PFSK-1 (cell line): ENCODE measurements around the gene C16orf78.

Source experiments
- FOXP2 ChIP-seq: optimal IDR thresholded peaks from 2 replicates; pipeline ENCODE3; 2011; ENCODE audit warnings: borderline replicate concordance, control low read depth, inconsistent platforms; ENCODE audit not compliant: insufficient read depth; ENCODE audit errors: extremely low read length, extremely low read depth
- POLR2AphosphoS5 ChIP-seq: IDR thresholded peaks from 2 replicates; pipeline ENCODE4 v1.6.1; 2012; ENCODE audit warnings: low read depth, mild to moderate bottlenecking, control low read depth, low read length, moderate library complexity
- REST ChIP-seq, 2 experiments: IDR thresholded peaks; 2 replicates each; pipeline versions ENCODE4 v1.6.1 to v1.8.0; 2011 to 2012; ENCODE audit warnings: low read depth in 2 of 2, low read length in 2 of 2, control low read depth in 1 of 2, inconsistent platforms in 1 of 2, mild to moderate bottlenecking in 1 of 2, moderate library complexity in 1 of 2; ENCODE audit not compliant: insufficient read depth in 1 of 2
- SIN3A ChIP-seq: IDR thresholded peaks from 2 replicates; pipeline ENCODE4 v1.6.1; 2012; ENCODE audit warnings: mild to moderate bottlenecking, low read length, moderate library complexity, borderline replicate concordance; ENCODE audit not compliant: insufficient read depth
- TAF1 ChIP-seq: IDR thresholded peaks from 2 replicates; pipeline ENCODE4 v1.6.1; 2012; ENCODE audit warnings: low read length, control low read depth, borderline replicate concordance; ENCODE audit not compliant: insufficient read depth

The C16orf78 gene

GRCh38 chr16:49427771-49428170 lies 54.2 kb downstream of the C16orf78 start:
- TF ChIP-seq POLR2AphosphoS5 = no peak
- TF ChIP-seq SIN3A = no peak
- TF ChIP-seq FOXP2 = no peak
- TF ChIP-seq REST (IDR thresholded peaks at IDR 0.05; ENCODE audit: insufficient read depth in 1 of 2, low read depth in 2 of 2, low read length in 2 of 2) = no peak
- TF ChIP-seq TAF1 = no peak

GRCh38 chr16:49428808-49429207 lies 55.2 kb downstream of the C16orf78 start:
- no peak for TF ChIP-seq POLR2AphosphoS5
- TF ChIP-seq SIN3A = no peak
- TF ChIP-seq REST (IDR thresholded peaks at IDR 0.05; ENCODE audit: insufficient read depth in 1 of 2, low read depth in 2 of 2, low read length in 2 of 2) = no peak
- no peak for TF ChIP-seq FOXP2
- no peak for TF ChIP-seq TAF1

- no peak for TF ChIP-seq FOXP2
- TF ChIP-seq REST (IDR thresholded peaks at IDR 0.05; ENCODE audit: insufficient read depth in 1 of 2, low read depth in 2 of 2, low read length in 2 of 2) = no peak
- no peak for TF ChIP-seq TAF1
- TF ChIP-seq POLR2AphosphoS5 = no peak
Measured at GRCh38 chr16:49431040-49431439, 57.4 kb downstream of the C16orf78 start.

GRCh38 chr16:49431591-49432290 lies 58.1 kb downstream of the C16orf78 start:
- TF ChIP-seq REST (IDR thresholded peaks at IDR 0.05; ENCODE audit: insufficient read depth in 1 of 2, low read depth in 2 of 2, low read length in 2 of 2) = no peak
- no peak for TF ChIP-seq POLR2AphosphoS5
- no peak for TF ChIP-seq SIN3A
- TF ChIP-seq TAF1 = no peak
- TF ChIP-seq FOXP2 = no peak

GRCh38 chr16:49434733-49435132 lies 61.1 kb downstream of the C16orf78 start:
- TF ChIP-seq REST (IDR thresholded peaks at IDR 0.05; ENCODE audit: insufficient read depth in 1 of 2, low read depth in 2 of 2, low read length in 2 of 2) (no peak), POLR2AphosphoS5 (no peak), FOXP2 (no peak), TAF1 (no peak), SIN3A (no peak)
